CD4-positive, alpha-beta T cell treated with Interleukin-17A for 4 hours (primary cell): ENCODE data around the gene CNGA1.

ENCODE experiments used
- DNase-seq: peaks from one replicate; pipeline ENCODE4 v3.0.0-alpha.2; 2020; ENCODE audit warnings: mixed read lengths

CNGA1 gene

GRCh38 chr4:48016141-48017107 lies at the start of gene CNGA1, which contains the start of gene NIPAL1:
CNGA1 (minus strand) TSS chr4:48016681; CDS start chr4:47952689, 63,992 bp downstream.
NIPAL1 (plus strand) TSS chr4:48016772; CDS start chr4:48016840, 68 bp downstream.
- DNase-seq, result peak; percentile 84

- no peak for DNase-seq
These were observed 49.1 kb upstream of the CNGA1 start for GRCh38 chr4:48065587-48066052.

- DNase-seq, result no peak
These were observed 47.9 kb upstream of the CNGA1 start for GRCh38 chr4:48064349-48064748.

GRCh38 chr4:48058617-48059530 lies 42.4 kb upstream of the CNGA1 start:
- DNase-seq, result no peak

- DNase-seq, result no peak
These were observed 34.6 kb upstream of the CNGA1 start for GRCh38 chr4:48051078-48051477.

- no peak for DNase-seq
These were observed 33.0 kb upstream of the CNGA1 start for GRCh38 chr4:48049483-48049882.

- no peak for DNase-seq
These were observed 31.4 kb upstream of the CNGA1 start for GRCh38 chr4:48047896-48048295.

- DNase-seq, result peak; percentile 56
These were observed 31.0 kb upstream of the CNGA1 start for GRCh38 chr4:48047421-48047844.

- no peak for DNase-seq
These were observed 29.6 kb upstream of the CNGA1 start for GRCh38 chr4:48046059-48046458.

- no peak for DNase-seq
These were observed 27.8 kb upstream of the CNGA1 start for GRCh38 chr4:48044298-48044697.

- no peak for DNase-seq
These were observed 27.0 kb upstream of the CNGA1 start for GRCh38 chr4:48043504-48043903.

GRCh38 chr4:48042979-48043461 lies 26.5 kb upstream of the CNGA1 start:
- DNase-seq, result no peak

- DNase-seq, result no peak
These were observed 25.2 kb upstream of the CNGA1 start for GRCh38 chr4:48041535-48042137.

GRCh38 chr4:48039561-48039960 lies 23.1 kb upstream of the CNGA1 start:
- DNase-seq, result no peak

GRCh38 chr4:48038666-48039065 lies 22.2 kb upstream of the CNGA1 start:
- no peak for DNase-seq

- no peak for DNase-seq
These were observed 20.6 kb upstream of the CNGA1 start for GRCh38 chr4:48037117-48037462.

- DNase-seq, result no peak
These were observed 19.5 kb upstream of the CNGA1 start for GRCh38 chr4:48035952-48036351.

GRCh38 chr4:48033825-48034413 lies 17.4 kb upstream of the CNGA1 start:
- peak; percentile 72 for DNase-seq

- no peak for DNase-seq
These were observed 16.9 kb upstream of the CNGA1 start for GRCh38 chr4:48033412-48033811.

GRCh38 chr4:48032721-48033120 lies 16.2 kb upstream of the CNGA1 start:
- no peak for DNase-seq

- no peak for DNase-seq
These were observed 15.5 kb upstream of the CNGA1 start for GRCh38 chr4:48031802-48032525.

- no peak for DNase-seq
These were observed 14.0 kb upstream of the CNGA1 start for GRCh38 chr4:48030470-48030869.
